Osteocyte (in vitro differentiated cells): ENCODE measurements around the gene PLD4. TPM values are rescaled to one million over a fixed set of nuclear protein-coding genes. Genes with fewer than 3 reads are reported as not detected.

Experiments
- DNase-seq: peaks from one replicate; pipeline ENCODE4 v3.0.0; 2021; ENCODE audit warnings: mixed read lengths; ENCODE audit not compliant: unreplicated experiment; ENCODE audit errors: extremely low spot score
- H3K27ac Mint-ChIP-seq: one replicate; pipeline ENCODE4 v1.8.0; 2021; ENCODE audit warnings: mild to moderate bottlenecking, mixed read lengths; ENCODE audit not compliant: unreplicated experiment
- H3K27me3 Mint-ChIP-seq: one replicate; pipeline ENCODE4 v1.8.0; 2021; ENCODE audit warnings: mixed read lengths; ENCODE audit not compliant: unreplicated experiment
- H3K36me3 Mint-ChIP-seq: one replicate; pipeline ENCODE4 v1.8.0; 2021; ENCODE audit warnings: mixed read lengths; ENCODE audit not compliant: unreplicated experiment
- H3K4me1 Mint-ChIP-seq: one replicate; pipeline ENCODE4 v1.8.0; 2021; ENCODE audit warnings: mixed read lengths; ENCODE audit not compliant: unreplicated experiment
- H3K4me3 Mint-ChIP-seq: one replicate; pipeline ENCODE4 v1.8.0; 2021; ENCODE audit warnings: mild to moderate bottlenecking, moderate library complexity, mixed read lengths; ENCODE audit not compliant: unreplicated experiment
- H3K9me3 Mint-ChIP-seq: one replicate; pipeline ENCODE4 v1.8.0; 2021; ENCODE audit warnings: mixed read lengths; ENCODE audit not compliant: unreplicated experiment
- total RNA-seq: library from RNA; stranded (reverse); gene quantifications from 2 replicates; pipeline ENCODE4 v1.2.1, GENCODE V29; 2021
- TF ChIP-seq, protein P1 (sequence below): fragments of 200-600 bp; sonication (generic); IDR thresholded peaks from 2 replicates; pipeline ENCODE4 v1.5.0; 2021; ENCODE audit warnings: antibody characterized with exemption, mild to moderate bottlenecking, moderate library complexity

PLD4 gene
- total RNA-seq, 1 donor from 2014 or later, result 0.05 TPM

- Mint-ChIP-seq H3K27me3 (no peaks in the 10 kb centered on the region), H3K4me1 (peaks cover 6% of the 10 kb centered on the region), H3K4me3 (peak overlapping the region; percentile 68), H3K36me3 (no peaks in the 10 kb centered on the region), H3K9me3 (no peaks in the 10 kb centered on the region), H3K27ac (no peak overlapping the region)
- TF ChIP-seq, protein P1, sequence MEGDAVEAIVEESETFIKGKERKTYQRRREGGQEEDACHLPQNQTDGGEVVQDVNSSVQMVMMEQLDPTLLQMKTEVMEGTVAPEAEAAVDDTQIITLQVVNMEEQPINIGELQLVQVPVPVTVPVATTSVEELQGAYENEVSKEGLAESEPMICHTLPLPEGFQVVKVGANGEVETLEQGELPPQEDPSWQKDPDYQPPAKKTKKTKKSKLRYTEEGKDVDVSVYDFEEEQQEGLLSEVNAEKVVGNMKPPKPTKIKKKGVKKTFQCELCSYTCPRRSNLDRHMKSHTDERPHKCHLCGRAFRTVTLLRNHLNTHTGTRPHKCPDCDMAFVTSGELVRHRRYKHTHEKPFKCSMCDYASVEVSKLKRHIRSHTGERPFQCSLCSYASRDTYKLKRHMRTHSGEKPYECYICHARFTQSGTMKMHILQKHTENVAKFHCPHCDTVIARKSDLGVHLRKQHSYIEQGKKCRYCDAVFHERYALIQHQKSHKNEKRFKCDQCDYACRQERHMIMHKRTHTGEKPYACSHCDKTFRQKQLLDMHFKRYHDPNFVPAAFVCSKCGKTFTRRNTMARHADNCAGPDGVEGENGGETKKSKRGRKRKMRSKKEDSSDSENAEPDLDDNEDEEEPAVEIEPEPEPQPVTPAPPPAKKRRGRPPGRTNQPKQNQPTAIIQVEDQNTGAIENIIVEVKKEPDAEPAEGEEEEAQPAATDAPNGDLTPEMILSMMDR, result peak; percentile 74
- DNase-seq, result peak; percentile 95
Observed at GRCh38 chr14:104932676-104933631, 8.3 kb downstream of the PLD4 start.

DNA sequence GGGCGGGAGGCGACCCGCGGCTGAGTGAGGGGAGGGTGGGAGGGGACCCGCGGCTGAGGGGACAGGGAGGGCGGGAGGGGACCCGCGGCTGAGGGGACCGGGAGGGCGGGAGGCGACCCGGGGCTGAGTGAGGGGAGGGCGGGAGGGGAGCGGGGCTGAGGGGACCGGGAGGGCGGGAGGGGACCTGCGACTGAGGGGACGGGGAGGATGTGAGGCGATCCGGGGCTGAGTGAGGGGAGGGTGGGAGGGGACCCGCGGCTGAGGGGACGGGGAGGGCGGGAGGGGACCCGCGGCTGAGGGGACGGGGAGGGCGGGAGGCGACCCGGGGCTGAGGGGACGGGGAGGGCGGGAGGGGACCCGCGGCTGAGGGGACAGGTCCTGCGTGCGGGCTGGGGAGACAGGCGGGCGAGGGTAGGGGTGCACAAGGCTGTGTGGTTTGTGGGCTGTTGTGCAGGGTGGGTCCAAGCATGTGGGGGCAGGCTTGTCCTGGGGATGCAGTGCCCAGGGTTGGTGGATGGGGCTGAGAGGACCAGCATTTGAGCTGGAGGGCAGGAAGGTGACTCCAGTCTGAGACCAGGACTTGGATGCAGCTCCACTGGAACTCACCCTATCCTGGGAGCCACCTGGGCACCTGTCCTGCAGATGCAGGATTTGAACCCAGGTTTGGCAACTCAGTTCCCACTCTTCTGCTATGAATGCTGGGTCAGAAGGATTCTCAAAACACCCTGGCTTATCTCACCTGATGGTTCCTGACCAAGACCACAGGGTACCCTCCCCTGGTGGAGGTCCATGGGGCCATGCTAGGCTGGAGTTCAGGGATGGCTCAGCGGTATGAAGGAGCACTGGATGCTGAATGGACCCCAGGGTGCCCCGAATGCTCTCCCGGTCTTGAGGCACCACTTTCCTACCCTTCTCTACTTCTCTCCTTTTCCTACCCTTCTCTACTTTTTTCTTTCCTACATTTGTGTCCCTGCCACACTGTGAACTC is 9.4 kb downstream of the PLD4 start:
- Mint-ChIP-seq H3K36me3 (no peaks in the 10 kb centered on the region), H3K27me3 (no peaks in the 10 kb centered on the region), H3K27ac (peak overlapping the region; percentile 7), H3K4me3 (peak overlapping the region; percentile 57), H3K9me3 (no peaks in the 10 kb centered on the region), H3K4me1 (peaks cover 6% of the 10 kb centered on the region)
- no peak for DNase-seq
- TF ChIP-seq, protein P1, result no peak

DNA sequence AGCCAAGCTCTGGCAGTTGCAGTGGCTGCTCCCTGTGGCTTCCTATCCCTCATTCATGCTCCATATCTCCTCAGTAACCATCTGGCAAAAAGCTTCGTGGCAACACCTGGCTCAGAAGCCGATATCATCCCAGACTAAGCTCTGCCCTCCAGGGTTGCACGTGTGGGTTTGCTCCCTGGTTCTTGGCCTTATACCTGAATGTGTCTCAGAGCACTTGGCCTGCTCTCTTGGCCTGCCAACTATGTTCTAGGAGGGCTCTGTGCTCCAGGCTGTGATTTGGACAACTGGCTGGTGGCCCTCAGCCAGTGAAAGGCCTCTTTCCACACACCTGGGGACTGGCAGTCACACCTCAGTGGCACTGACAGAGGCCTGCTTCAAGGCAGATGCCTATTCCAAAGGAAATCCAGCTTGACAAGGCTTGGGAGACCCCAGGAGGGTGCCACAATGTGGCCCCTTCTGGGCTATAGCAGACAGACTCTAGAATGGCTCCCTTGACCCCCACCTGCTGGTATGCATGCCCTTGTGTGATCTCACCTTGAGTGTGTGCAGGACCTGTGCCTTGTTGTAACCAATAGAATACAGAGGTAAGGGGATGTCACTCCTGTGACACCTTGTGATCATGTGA is 10.5 kb downstream of the PLD4 start:
- no peak overlapping the region for H3K27ac Mint-ChIP-seq
- no peaks in the 10 kb centered on the region for H3K27me3 Mint-ChIP-seq
- peak overlapping the region; percentile 57 for H3K4me3 Mint-ChIP-seq
- TF ChIP-seq, protein P1, result no peak
- H3K9me3 Mint-ChIP-seq, result no peaks in the 10 kb centered on the region
- no peak for DNase-seq
- peaks cover 6% of the 10 kb centered on the region for H3K4me1 Mint-ChIP-seq
- no peaks in the 10 kb centered on the region for H3K36me3 Mint-ChIP-seq

DNA sequence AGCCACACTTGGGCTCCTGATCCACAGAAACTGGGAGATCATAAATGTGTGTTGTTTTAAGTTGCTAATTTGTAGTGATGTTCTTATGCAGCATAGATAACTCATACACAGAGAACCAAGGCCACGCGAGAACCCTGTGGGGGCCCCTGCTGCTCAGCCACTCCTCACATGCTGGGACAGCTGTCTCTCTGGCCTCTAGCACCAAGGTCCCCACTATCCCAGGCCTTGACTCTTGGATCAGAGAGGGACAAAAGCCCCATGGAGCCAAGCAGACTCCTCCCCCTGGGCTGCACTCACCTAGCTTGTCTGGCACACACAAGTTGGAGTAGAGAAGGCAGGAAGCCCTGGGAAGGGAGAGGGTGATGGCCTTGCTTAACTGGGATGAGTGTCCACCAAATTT is 11.3 kb downstream of the PLD4 start:
- H3K27ac Mint-ChIP-seq, result no peak overlapping the region

More for the DNA sequence above, 11.3 kb downstream of the PLD4 start:
- Mint-ChIP-seq H3K36me3 (peaks cover 5% of the 10 kb centered on the region), H3K27me3 (no peaks in the 10 kb centered on the region), H3K9me3 (no peaks in the 10 kb centered on the region), H3K4me3 (no peak overlapping the region), H3K4me1 (peaks cover 6% of the 10 kb centered on the region)
- TF ChIP-seq, protein P1, result no peak
- no peak for DNase-seq
